Panc1 (cell line): Measurements from ENCODE around the gene TP53I3. TPM values are rescaled to one million over a fixed set of nuclear protein-coding genes. Genes with fewer than 3 reads are reported as not detected.
A peak's percentile ranks its signal among the peaks of the same experiment; 100 is the strongest.

ENCODE experiments used
- ATAC-seq: fragments of 200-7000 bp; cut with Tn5 transposase; 2 replicates; pipeline ENCODE4 v1.9.1; 2020; ENCODE audit warnings: mild to moderate bottlenecking, moderate library complexity
- BruUV-seq: library from RNA; stranded (reverse); fragments of 400-500 nt; replicated peaks from 2 replicates; lab custom pipeline; 2021; lab: Mats Ljungman, UMichigan
- CTCF ChIA-PET: fragments of 300-600 bp; sonication (Branson Sonifier 250); formaldehyde crosslinking; loops from one replicate; lab custom pipeline; 2022; ENCODE audit warnings: antibody characterized with exemption; lab: Charles Lee
- POLR2A ChIA-PET: fragments of 300-600 bp; sonication (Branson Sonifier 250); formaldehyde crosslinking; loops from one replicate; lab custom pipeline; 2022; ENCODE audit warnings: antibody characterized with exemption; lab: Charles Lee
- DNase-seq: peaks from one replicate; pipeline ENCODE4 v3.0.0-alpha.2; 2010; ENCODE audit warnings: low read depth, low spot score
- H3K27ac ChIP-seq: 2 replicates; pipeline ENCODE4 v1.5.1; 2011; ENCODE audit warnings: mild to moderate bottlenecking, low read length, inconsistent platforms
- H3K27me3 ChIP-seq: fragments of 200-500 bp; sonication (Bioruptor generic); 2 replicates; pipeline ENCODE4 v1.6.0; 2014; ENCODE audit warnings: low read length, inconsistent platforms; ENCODE audit not compliant: control insufficient read depth, insufficient read depth
- H3K36me3 ChIP-seq: fragments of 200-500 bp; sonication (Bioruptor generic); 2 replicates; pipeline ENCODE4 v1.5.1; 2014; ENCODE audit warnings: inconsistent platforms, mild to moderate bottlenecking, low read length, moderate library complexity; ENCODE audit not compliant: control insufficient read depth, insufficient read depth
- H3K4me1 ChIP-seq: 2 replicates; pipeline ENCODE4 v1.5.1; 2011; ENCODE audit warnings: inconsistent platforms, mild to moderate bottlenecking, low read length, moderate library complexity; ENCODE audit not compliant: control insufficient read depth, insufficient read depth
- H3K4me3 ChIP-seq, 2 experiments: 2 replicates each; pipeline ENCODE4 v1.5.1; 2011 to 2012; ENCODE audit warnings: low read depth in 2 of 2, low read length in 2 of 2, mild to moderate bottlenecking in 2 of 2, inconsistent platforms in 1 of 2, moderate library complexity in 1 of 2
- H3K9me3 ChIP-seq: fragments of 200-500 bp; sonication (Bioruptor generic); 2 replicates; pipeline ENCODE4 v1.5.1; 2014; ENCODE audit warnings: low read depth, mild to moderate bottlenecking, inconsistent platforms, low read length, moderate library complexity; ENCODE audit not compliant: control insufficient read depth, insufficient read depth
- POLR2AphosphoS5 ChIP-seq: IDR thresholded peaks from 2 replicates; pipeline ENCODE4 v1.6.1; 2012; ENCODE audit warnings: mild to moderate bottlenecking, low read depth, low read length, moderate library complexity
- SIN3A ChIP-seq: IDR thresholded peaks from 2 replicates; pipeline ENCODE4 v1.6.1; 2012; ENCODE audit warnings: low read depth, mild to moderate bottlenecking, low read length, moderate library complexity, borderline replicate concordance; ENCODE audit not compliant: insufficient read depth
- TCF7L2 ChIP-seq: IDR thresholded peaks from 2 replicates; pipeline ENCODE4 v1.6.1; 2011; ENCODE audit warnings: mild to moderate bottlenecking, low read depth, low read length, inconsistent platforms
- in situ Hi-C: cut with HindIII; loops from 2 replicates; pipeline ENCODE4 v1.10.0; 2016; ENCODE audit warnings: low sequenced_read_pairs, low pct_unique_long_range_greater_than_20kb
- intact Hi-C: fragments of 100-400 bp; cut with micrococcal nuclease; formaldehyde crosslinking; loops from one replicate; pipeline ENCODE4 v1.10.0; 2022; ENCODE audit not compliant: unreplicated experiment
- total RNA-seq: library from RNA; stranded (reverse); gene quantifications from one replicate; pipeline ENCODE4 v1.2.1, GENCODE V29; 2021; ENCODE audit not compliant: unreplicated experiment
- TF ChIP-seq, protein P1 (sequence below), 2 experiments: IDR thresholded peaks; 2 replicates each; pipeline ENCODE4 v1.6.1; 2011 to 2012; ENCODE audit warnings: low read depth in 2 of 2, control low read depth in 1 of 2, low read length in 1 of 2, mild to moderate bottlenecking in 1 of 2, moderate library complexity in 1 of 2; ENCODE audit not compliant: insufficient read depth in 1 of 2
- TF ChIP-seq, protein P2 (sequence below): fragments of 450-650 bp; IDR thresholded peaks from 2 replicates; pipeline ENCODE4 v1.5.1; 2017; ENCODE audit warnings: mild to moderate bottlenecking

TP53I3 gene
- total RNA-seq, 1 experiment from 2014 or later = 51.3 TPM

DNA sequence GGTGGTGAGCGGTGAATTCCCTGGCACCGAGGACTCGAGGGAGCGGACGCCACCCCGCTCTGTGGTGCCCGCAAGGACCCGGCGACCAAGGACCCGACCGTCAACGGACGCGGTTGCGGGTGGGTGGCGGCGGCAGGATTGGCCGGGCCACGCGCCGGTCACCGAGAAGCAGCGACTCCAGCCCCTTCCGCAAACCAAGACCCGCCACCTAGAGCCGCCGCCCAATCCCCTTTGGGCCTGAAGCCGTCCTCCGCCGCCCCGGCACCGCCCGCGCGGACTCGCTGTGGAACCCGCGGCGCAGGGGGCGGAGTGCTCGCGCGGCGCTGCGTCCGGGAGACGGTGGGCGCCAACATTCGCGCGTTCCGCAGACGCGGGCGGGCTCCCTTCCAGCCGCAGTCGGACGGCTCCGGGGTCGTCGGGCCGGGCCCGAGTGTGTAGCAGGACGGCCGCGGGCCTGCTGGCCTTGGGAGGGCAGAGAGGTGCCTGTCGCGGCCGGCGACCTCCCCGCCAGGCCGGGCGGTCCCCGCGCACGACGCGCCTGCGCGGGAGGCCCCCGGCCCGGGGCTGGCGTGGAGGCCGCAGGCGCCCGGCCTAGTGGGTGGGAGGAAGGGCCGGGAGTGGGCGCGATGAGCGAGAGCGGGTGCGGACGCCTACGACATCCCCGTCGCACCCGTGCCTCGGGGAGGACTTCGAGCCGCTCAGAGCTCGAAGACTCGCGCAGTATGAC, 38.7 kb upstream of the TP53I3 start, which contains the start of the genes FAM228B and PFN4:
Gene FAM228B, plus strand, starts transcription at position 275 of the 727 bp plus-strand sequence. CDS start 893 bp downstream, outside the sequence.
Gene PFN4, minus strand, starts transcription at position 140 of the 727 bp plus-strand sequence. CDS start 799 bp downstream, outside the sequence.
- H3K4me3 ChIP-seq = peak within 1 kb of the TSS; percentile 82 to 95
- H3K36me3 ChIP-seq = no peaks in the 10 kb centered on the region
- intact Hi-C loops (no loop called here), in situ Hi-C loops (no loop called here)
- TF ChIP-seq SIN3A (peak; percentile 59; the same call in 1 of the 2 replicates), POLR2AphosphoS5 (peak; percentile 81), TCF7L2 (no peak; the same call in 1 of the 2 replicates)
- TF ChIP-seq, protein P1, sequence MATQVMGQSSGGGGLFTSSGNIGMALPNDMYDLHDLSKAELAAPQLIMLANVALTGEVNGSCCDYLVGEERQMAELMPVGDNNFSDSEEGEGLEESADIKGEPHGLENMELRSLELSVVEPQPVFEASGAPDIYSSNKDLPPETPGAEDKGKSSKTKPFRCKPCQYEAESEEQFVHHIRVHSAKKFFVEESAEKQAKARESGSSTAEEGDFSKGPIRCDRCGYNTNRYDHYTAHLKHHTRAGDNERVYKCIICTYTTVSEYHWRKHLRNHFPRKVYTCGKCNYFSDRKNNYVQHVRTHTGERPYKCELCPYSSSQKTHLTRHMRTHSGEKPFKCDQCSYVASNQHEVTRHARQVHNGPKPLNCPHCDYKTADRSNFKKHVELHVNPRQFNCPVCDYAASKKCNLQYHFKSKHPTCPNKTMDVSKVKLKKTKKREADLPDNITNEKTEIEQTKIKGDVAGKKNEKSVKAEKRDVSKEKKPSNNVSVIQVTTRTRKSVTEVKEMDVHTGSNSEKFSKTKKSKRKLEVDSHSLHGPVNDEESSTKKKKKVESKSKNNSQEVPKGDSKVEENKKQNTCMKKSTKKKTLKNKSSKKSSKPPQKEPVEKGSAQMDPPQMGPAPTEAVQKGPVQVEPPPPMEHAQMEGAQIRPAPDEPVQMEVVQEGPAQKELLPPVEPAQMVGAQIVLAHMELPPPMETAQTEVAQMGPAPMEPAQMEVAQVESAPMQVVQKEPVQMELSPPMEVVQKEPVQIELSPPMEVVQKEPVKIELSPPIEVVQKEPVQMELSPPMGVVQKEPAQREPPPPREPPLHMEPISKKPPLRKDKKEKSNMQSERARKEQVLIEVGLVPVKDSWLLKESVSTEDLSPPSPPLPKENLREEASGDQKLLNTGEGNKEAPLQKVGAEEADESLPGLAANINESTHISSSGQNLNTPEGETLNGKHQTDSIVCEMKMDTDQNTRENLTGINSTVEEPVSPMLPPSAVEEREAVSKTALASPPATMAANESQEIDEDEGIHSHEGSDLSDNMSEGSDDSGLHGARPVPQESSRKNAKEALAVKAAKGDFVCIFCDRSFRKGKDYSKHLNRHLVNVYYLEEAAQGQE (IDR thresholded peaks at IDR 0.05; ENCODE audit: insufficient read depth in 1 of 2, low read depth in 2 of 2, low read length in 1 of 2) = peak in 1 of 2 experiments; percentile 11; a peak in 1 of 4 replicates
- peak; percentile 99 for ATAC-seq
- no TSS peak for BruUV-seq
- no peak for DNase-seq
- CTCF ChIA-PET = no interaction called here
- H3K9me3 ChIP-seq = no peaks in the 10 kb centered on the region
- H3K27me3 ChIP-seq = no peaks in the 10 kb centered on the region
- peaks cover 12% of the 10 kb centered on the region for H3K4me1 ChIP-seq
- peak within 1 kb of the TSS; percentile 97 for H3K27ac ChIP-seq
- POLR2A ChIA-PET = interaction anchor here (0.6 to 0.7 kb wide), 2 partner anchors 58 to 674 kb away, joined by 3 to 4 read pairs; no protein-coding TSS in a partner anchor

GRCh38 chr2:24122366-24123194, 37.9 kb upstream of the TP53I3 start:
- H3K4me1 ChIP-seq = peaks cover 12% of the 10 kb centered on the region
- H3K36me3 ChIP-seq = no peaks in the 10 kb centered on the region
- in situ Hi-C loops (no loop called here), intact Hi-C loops (no loop called here)
- peak overlapping the region; percentile 82 to 95 for H3K4me3 ChIP-seq
- H3K27ac ChIP-seq = peak overlapping the region; percentile 97
- ATAC-seq (no peak), DNase-seq (no peak)
- ChIA-PET CTCF (no interaction called here), POLR2A (interaction anchor here (0.7 kb wide), 1 partner anchor 57 kb away, joined by 4 read pairs; no protein-coding TSS in a partner anchor)
- no peaks in the 10 kb centered on the region for H3K27me3 ChIP-seq
- H3K9me3 ChIP-seq = no peaks in the 10 kb centered on the region
- TSS peak; percentile 94 for BruUV-seq
- TF ChIP-seq, protein P2, sequence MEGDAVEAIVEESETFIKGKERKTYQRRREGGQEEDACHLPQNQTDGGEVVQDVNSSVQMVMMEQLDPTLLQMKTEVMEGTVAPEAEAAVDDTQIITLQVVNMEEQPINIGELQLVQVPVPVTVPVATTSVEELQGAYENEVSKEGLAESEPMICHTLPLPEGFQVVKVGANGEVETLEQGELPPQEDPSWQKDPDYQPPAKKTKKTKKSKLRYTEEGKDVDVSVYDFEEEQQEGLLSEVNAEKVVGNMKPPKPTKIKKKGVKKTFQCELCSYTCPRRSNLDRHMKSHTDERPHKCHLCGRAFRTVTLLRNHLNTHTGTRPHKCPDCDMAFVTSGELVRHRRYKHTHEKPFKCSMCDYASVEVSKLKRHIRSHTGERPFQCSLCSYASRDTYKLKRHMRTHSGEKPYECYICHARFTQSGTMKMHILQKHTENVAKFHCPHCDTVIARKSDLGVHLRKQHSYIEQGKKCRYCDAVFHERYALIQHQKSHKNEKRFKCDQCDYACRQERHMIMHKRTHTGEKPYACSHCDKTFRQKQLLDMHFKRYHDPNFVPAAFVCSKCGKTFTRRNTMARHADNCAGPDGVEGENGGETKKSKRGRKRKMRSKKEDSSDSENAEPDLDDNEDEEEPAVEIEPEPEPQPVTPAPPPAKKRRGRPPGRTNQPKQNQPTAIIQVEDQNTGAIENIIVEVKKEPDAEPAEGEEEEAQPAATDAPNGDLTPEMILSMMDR = no peak
- TF ChIP-seq, protein P1 (IDR thresholded peaks at IDR 0.05; ENCODE audit: insufficient read depth in 1 of 2, low read depth in 2 of 2, low read length in 1 of 2) = no peak
- TF ChIP-seq SIN3A = no peak
- no peak for TF ChIP-seq POLR2AphosphoS5
- TF ChIP-seq TCF7L2 = no peak
